OCI-M1 (cell line): ENCODE data around the gene ZNF438.

Experiments
- DNase-seq: peaks from one replicate; lab custom pipeline; 2025; lab: John Stamatoyannopoulos, UW

ZNF438 gene

DNA sequence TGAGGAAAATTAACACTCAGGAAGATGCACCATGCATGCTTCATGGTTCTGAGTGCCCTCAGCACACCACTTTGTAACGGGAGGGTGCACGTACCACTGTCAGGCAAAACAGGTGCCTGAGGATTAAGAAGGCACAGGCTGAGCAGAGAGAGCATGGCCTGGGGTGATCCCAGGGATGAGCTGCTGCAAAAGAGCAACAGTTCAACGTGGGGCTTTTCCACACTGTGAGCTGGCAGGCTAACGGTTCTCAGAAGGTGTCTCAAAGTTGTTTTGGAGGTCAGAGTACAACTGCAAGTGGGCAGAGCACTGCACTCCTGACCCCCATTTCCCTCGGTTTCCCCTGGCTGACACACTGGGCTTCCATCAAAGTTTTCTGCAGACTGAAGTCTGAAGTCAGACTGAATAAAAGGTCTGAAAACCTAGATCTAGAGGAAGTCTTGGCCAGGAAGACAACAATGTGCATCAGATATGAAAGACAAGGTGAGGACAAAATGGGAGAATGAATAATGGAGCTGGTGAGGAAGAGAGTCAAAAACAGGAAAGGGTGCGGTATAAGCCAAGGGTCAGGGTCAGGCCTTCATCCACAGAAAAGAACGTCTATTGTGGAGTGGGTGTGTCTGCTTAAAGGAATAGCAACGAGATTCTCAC lies 20.5 kb downstream of the ZNF438 start:
- no peak for DNase-seq

DNA sequence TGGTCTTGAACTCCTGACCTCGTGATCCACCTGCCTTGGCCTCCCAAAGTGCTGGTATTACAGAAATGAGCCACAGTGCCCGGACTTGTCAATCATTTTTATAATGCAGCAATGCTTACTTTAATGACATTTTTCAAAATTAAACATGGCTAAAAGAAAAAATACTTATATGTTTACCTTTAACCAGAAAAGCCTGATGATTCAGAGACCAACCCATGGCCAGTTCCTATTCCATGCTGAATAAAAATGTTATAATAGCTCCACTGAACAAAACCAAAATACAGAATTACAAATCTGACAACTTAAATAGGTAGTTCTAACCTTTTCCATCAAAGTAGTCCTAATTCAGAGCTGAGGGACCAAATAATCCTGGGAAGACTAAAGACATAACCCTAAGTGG lies 21.6 kb downstream of the ZNF438 start:
- no peak for DNase-seq

DNA sequence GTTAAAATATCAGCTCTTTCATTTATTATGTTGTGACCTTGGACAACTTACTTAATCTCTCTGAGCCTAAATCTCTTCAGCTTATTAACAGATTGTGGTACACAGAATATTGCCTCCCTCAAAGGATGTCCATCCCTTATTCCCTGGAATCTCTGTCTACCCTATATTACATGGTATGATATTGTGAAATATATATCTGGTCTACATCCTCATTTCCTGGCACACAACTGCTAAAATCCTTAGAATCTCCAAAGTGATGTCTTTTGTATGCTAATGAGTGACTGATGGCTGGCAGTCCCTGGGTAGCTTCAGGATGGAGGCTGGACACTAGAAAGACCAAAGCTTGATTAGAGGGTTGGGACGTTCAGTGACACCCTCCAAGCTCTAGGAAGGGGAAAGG lies 25.8 kb downstream of the ZNF438 start:
- no peak for DNase-seq

DNA sequence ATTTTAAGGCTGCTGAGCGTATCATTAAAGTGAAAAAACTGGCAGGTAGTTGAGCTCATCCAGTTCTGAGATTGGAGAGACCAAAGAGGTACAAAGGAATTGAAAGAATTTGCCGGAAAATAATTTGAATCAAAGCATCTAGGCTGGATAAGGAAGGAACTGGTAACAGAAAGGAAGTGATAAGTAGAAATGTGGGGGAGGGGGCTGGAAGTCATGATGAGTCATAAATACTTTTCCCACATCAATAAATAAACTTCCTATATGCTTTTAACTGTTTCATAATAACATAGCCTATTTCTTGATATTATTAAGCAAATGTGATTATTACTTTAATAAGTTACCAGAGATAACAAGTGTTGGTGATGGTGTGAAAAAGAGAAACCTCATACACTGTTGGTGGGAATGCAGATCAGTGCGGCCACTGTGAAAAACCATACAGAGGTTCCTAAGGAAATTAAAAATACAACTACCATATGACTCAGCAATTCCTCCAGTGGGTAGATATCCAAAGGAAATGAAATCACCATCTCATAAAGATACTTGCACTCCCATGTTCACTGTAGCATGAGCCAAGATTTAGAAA lies 27.0 kb downstream of the ZNF438 start:
- no peak for DNase-seq

DNA sequence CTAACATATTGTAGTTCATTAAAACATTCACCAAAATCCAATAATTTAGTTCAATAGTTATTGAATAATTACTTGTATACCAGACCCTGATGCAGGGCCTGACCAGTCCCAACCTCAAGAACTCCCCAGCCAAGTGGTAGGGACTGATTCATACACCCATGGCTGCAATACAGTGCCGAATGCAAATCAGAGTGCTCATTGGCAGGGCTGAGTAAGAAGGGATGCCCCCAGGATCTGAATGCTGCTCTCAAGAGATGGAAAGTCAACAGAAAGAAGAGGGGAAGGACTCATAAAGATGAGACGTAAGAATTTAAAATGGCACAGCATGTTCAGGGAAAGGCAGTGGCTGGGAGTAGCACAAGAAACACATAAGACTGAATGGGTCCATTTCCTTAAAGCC lies 29.9 kb downstream of the ZNF438 start:
- DNase-seq: no peak

DNA sequence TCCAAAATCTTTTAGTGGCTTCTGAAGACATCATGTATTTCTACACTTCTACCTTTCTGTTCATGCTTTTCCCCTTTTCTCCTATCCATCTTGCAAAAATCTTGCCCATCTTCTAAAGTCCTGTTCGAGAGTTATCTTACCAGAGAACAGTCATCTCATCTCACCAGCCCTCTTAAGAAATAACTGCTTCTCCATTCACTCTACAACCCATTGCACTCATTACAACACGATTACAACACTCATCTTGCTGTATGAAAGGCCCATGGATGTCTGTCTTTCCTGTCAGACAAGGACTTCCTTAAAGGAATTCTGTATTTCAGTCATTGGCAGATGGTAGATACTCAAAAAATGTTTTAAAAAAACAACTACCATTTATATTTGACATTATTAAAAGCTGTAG lies 30.8 kb downstream of the ZNF438 start:
- peak; percentile 28 for DNase-seq

DNA sequence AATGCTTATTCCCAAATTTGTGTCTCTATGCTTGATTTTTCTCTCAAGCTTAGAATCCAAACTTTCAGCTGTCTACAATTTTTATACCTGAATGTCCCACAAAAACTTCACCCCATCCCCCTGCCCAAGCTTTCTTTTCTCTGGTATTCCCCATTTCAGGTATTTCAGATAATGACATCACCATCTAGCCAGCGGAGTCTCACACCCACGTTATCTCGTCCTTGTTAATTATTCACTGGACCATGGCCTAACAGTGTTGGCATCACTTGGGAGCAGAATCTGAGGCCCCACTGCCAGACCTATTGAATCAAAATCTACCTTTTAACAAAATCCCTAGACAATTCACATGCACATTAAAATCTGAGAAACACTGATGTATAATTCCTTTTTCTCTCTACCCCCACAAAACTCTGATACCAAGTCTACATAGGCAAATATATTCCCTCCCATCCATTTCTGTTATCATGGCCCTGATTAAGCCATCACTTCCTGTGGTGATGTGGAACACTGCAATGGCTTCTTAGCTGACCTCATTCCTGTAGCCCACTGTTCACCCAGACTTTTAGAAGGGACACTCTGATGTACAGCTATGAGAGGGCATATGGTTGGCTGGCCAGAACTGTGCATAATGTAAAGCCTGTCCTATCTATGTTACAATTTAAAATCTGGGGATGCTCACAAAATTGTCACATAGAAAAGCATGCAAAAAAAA lies 31.4 kb downstream of the ZNF438 start:
- DNase-seq: no peak

DNA sequence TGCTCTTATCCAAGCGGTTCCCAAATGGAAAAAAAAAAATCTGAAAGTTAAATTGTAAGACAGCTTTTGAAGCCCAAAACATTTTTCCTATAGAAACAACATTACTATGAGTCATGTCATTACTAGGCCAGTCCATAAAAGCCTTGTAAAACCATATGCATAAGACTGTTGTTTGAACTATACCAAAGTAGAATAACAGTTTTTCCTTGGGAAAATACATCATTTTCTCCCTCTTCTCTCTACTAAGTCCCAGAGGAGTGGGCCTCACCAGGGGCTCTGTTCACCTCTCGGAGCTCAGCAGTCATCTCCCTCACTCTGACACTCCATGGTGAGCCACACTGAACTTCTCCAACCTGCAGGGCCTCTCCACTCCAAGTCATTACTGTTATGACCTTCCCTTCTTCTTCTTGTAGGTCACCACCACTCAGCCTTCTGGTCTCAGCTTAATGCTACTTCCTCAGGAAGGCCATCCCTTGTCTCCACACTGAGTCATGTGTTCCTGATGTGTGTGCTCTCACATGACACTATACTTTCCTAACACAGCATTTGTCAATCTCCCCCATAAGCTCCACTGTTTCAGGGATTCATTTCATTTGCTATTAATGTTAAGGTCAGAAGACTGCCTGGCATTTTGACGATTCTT lies 32.5 kb downstream of the ZNF438 start:
- DNase-seq: peak; percentile 53

DNA sequence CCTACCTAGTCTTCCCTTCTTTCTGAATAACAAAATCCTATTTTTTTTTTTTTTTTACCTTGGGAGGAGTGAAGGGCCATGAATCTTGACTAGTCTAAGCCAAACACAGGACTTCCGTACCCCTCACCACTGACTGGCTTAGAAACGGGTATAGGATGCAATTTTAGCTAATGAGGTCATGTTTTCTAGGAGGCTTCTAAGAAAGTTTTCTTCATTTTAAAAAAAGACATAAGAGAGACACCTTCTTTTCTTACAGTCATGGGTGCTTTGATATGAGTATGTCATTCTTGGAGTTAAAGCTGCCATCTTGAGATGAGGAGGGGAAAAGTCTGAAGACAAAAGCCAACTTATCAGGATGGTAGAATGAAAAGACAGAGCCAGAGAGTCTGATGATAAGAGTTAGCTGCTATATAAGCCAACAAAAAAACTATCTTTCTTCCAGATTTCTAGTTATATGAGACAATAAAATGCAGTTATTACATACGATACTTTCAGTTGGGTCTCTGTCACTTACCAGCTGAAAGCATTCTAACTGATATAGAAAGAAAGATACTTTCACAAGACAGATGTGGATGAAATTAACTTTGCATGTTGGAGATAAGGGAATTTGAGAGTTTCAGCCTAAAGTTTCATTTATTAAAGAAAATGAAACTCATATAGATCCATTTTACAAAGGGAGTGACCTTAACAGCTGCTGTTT lies 34.0 kb downstream of the ZNF438 start:
- DNase-seq: no peak

DNA sequence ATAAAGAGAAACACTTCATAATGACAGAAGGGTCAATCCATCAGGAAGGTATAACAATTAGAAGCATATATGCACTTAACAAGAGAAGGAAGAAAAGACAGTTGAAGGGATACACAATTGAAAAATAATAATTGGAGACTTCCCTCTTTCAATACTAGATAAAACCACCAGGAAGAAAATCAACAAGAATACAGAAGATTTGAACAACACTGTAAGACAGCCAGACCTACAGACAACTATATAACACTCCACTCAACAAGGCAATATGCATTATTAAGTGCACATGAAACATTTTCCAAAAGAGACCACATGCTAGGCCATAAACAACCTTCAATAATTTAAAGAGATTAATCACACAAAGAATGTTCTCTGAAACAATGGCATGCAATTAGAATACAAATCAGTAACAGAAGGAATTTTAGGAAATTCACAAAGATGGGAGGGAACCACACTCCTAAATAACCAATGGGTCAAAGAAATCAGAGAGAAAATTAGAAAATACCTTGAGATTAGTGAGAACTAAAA lies 35.1 kb downstream of the ZNF438 start:
- no peak for DNase-seq

DNA sequence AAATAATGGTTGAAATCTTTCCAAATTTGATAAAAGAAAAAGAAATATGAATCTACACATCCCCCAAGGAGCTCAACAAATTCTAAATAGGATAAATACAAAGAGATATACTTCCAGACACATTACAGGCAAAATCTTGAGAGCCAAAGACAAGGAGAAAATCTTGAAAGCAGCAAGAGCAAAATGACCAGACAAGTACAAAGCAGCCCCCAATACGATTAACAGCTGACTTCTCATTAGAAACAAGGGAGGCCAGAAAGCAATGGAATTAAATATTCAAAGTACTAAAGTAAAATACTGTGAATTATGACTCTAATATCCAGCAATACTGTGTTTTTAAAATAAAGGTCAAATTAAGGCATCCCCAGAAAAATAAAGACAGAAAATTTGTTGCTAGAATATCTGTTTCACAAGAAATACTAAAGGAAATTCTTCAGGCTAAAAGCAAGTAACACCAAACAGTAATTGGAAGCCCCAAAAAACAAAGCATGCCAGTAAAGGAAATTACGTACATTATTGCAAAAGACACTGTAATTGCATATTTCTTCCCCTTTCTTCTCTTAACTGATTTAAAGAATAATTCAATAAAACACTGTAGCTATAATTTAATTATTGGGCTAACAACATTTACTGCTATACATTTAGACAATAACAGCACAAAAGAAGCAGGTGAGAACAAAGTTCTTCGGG lies 36.4 kb downstream of the ZNF438 start:
- DNase-seq: no peak

DNA sequence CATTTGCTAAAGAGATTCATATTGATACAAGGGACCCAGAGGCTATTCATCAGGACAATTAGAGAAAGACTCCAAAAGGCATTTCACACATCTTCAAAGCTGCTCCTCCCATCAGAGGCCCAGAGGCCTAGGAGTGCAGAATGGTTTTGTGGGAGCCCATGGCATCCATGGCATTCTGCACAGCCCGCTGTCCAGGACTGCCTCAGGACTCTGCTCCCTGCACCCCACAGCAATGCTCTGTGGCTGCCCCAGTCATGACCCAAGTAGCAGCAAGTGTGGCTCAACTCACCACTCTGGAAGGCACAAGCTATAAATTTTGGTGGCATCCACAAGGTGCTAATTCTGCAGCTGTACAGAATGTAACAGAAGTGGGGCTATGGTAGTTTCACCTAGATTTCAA lies 38.5 kb downstream of the ZNF438 start:
- DNase-seq: no peak

DNA sequence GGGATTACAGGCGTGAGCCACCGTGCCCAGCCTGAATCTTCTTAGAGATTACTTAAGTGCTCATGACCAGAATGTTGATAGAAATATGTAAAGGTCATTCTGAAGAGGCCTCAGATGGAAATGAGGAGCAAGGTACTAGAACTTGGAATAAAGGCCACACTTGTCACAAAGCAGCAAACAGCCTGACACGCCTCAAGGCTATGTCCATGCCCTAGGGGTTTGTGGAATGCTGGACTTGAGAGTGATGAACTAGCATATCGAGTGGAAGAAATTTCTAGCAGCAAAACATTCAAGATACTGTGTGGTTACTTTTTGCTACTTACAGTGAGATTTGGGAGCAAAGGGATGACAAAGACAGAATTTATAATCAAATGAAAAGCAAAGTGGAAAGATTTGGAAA lies 39.0 kb downstream of the ZNF438 start:
- no peak for DNase-seq

DNA sequence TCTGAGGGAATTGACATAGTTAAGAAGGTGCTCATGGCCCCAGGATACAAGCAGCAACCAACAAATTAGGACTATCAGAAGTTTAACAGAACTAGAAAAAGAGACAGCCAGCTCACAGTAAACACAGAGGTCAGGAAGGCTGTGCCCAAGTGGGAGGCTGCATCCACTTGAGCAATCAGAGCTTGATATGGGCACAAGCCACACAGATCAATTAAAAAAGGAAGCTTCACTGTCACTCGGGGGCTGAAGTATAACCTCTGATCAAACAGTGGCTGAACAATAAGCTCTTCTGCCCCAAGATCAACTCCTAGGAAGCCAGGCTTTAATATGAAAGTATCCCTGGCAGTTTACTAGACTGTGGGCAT lies 40.0 kb downstream of the ZNF438 start:
- no peak for DNase-seq

DNA sequence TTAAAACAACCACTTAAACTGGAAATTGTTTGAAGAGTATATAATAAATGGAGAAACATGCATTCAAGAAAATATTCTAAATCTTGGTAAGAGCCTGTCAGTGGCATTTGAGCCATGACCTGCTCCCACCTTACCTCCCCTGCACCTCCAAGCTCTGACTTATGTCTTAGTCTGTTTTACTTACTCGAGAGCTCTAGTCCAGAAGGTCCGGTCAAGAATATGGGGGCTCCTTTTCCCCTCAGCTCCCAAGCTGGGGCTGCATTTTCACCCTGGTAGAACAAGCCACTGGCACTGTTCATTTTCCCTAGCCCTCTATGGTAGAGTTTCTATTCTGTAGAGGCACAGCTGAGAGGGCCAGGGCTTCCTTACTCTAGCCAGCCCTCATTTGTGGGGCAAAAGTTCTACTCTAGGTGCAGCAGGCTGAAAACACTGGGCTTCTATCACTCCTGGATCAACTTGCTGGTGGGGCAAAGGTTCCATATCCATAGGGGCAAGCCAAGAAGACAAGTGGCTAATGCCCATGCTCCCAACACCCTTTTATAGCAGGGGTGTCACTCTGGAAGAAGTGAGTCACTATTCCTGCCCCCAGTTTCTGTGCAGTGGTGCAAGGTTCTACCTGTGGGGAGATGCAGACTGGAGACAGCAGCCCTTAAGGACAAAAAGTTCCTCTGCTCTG lies 40.6 kb downstream of the ZNF438 start:
- no peak for DNase-seq

DNA sequence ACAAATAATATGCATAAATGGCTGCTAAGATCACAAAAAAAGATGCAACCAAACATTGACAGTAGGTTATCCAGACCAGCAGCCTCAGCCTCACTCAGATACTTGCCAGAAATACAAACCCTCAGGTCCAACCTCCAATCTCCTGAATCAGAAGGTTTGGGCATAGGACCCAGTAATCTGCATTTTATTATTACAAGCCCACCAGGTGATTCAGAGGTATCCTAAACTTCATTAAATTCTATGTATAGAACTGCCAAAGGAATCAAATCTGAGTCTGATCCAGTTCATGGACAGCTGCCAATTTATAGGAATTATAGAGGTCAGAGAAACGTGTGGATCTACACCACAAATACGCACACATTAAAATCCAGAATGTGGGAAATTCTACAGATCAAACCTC lies 41.3 kb downstream of the ZNF438 start:
- no peak for DNase-seq

DNA sequence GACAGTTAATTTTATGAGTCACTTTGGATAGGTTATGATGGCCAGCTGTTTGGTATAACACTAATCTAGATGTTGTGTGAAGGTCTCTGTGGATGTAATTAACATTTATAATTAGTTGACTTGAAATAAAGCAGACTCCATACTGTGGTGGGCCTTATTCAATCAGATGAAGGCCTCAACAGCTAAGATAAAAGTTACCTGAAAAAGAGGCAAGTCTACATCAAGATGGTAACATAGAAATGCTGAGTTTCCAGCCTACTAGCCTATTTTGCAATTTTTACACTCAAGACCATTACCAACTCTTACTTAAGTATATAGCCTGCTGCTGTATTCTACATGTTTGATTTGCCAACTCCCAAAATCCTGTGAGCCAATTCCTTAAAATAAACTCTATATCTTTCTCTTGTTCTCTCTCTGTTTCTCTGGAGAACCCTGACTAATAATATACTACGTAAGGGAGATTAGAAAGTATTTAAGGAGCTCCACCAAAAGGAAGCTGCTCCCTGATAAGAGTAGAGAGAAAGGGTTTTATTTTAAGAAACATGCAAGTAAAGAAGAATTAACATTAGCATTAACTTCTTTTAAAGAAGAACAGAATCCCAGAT lies 42.7 kb downstream of the ZNF438 start:
- DNase-seq: no peak

DNA sequence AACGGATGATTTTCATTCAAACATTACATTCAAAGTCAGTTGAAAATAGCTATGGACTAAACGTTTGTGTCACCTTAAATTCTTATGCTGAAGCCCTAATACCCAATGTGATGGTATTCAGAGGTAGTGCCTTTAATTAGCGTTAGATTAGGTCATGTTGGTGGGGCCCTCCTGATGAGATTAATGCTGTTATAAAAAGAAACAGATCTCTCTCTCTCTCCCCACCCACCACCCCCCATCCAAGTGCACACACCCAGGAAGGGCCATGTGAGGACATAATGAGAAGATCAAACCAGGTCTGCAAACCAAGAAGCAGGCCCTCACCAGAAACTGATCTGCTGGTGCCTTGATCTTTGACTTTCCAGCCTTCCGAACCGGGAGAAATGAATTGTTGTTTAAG lies 44.2 kb downstream of the ZNF438 start:
- no peak for DNase-seq

DNA sequence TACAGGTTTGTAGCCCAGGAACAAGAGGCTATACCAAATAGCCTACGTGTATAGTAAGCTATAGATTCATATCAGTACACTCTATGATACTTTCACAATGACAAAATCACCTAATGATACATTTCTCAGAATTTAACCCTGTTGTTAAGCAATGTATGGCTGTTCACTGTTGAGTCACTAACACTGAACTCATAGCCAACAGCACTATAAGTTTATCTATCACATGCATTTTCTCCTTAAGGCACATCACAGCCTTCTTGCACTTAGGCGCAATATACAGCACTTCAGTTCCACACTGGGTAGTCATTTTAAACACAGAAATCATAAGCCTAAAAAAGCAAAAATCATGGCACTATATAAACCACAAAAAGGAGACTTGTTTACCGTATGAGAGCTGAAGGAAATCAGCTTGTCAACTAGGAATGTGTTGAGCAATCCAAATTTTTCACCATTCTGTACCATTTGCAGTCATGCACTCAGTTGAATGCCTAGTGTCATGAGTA lies 45.6 kb downstream of the ZNF438 start:
- no peak for DNase-seq

DNA sequence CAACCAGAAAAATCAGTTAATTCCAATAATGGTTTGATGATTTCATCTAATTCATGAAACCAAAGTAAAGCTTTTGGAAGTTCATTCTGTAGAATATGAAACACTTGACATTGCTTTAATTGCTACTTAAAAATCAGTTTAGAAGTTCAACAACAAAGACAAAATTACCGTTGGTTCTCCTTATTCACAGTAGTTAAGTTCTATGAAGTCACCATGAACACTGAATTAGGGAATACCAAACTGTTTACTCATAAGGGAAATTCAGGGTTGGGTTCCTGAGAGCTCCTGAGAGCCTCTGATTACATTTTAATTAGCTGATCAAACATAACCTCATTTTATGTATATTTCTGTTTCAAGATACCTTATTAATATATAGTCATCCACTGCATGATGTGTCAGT lies 46.2 kb downstream of the ZNF438 start:
- DNase-seq: no peak
